ENCODE data around the gene C1orf185. TPM values are rescaled to one million over a fixed set of nuclear protein-coding genes. Genes with fewer than 3 reads are reported as not detected.

C1orf185 gene
- total and polyA plus RNA-seq, 2 of the 4 experiments (the other 2 are of a cell fraction) = not detected

DNA sequence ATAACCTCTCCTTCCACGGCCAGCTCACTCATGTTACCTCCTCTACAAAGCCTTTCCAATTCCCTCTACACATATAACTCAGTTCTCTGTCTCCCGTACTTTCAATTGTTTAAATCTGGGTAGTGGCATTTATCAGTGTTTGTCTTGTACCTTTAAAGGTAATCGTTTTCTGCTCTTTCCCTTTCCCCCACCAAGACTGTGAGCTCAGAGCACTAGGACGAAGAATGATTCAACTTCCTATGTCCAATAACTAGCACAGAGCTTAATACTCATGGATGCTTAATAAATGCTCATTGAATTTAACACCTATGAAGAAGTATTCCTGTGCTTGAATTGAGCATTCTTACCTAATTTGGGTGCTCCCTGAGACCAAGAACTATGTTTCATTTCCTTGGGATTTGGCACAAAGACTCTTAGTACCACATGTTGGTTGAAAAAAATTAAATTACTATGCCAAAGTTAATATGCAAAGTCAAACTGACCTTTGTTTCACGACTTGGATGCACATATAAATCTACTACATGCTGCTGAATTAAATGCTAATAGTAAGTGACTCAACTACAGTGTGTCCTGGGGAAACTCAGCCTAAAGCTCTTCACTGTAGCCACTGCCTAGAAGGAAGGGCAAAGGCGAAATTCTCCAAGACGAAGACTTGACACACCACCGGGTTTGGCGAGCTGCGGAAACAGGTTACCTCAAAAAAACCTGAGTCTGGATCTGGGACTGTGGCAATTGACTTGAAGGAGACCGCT, 30.6 kb upstream of the C1orf185 start:
- ATAC-seq (ENCODE audit: low read depth) (no peak), DNase-seq (no peak)
- no peak overlapping the region for H3K56ac ChIP-seq (ENCODE audit: extremely low read depth, insufficient read depth, low read length)
- BruUV-seq (replicated peaks) = no TSS peak
- no peak for TF ChIP-seq RFX5 (IDR thresholded peaks at IDR 0.05; ENCODE audit: low read depth, low read length)
- TF ChIP-seq CEBPB (IDR thresholded peaks at IDR 0.05; ENCODE audit: low read depth, low read length) = no peak
- TF ChIP-seq POLR2A (IDR thresholded peaks at IDR 0.05; ENCODE audit: low read depth, low read length) = no peak
- 90% methylated on average over 6 of the region's 11 CpGs; no CpG with 5 or more reads in 1 of the 2 experiments for WGBS, 2 experiments (ENCODE audit: extremely low coverage in 2 of 2, insufficient read length in 1 of 2)
- in situ Hi-C loops (cut with MboI; ENCODE audit: low sequenced_read_pairs) = no loop called here
- no peak overlapping the region for H2BK5ac ChIP-seq (ENCODE audit: low read depth, low read length, poor library complexity, severe bottlenecking)
- H3K9me1 ChIP-seq (ENCODE audit: insufficient read depth, low read length) = peaks cover 2% of the 10 kb centered on the region; the same call in 1 of the 2 replicates
- H3K27me3 ChIP-seq (ENCODE audit: control insufficient read depth, insufficient read depth, low read length) = peaks cover 5% of the 10 kb centered on the region
- H3K4ac ChIP-seq (ENCODE audit: low read depth, low read length) = no peak overlapping the region
- no peak overlapping the region for H3K23ac ChIP-seq (ENCODE audit: low read depth, low read length)
- no peak overlapping the region for H3K4me2 ChIP-seq (ENCODE audit: low read depth, low read length)
- no peaks in the 10 kb centered on the region for H3K9me3 ChIP-seq (ENCODE audit: control insufficient read depth, insufficient read depth, low read length)
- no peak overlapping the region for H4K91ac ChIP-seq (ENCODE audit: insufficient read depth, low read depth, low read length)
- H3K14ac ChIP-seq (replicated peaks; ENCODE audit: low read depth, low read length) = no peak overlapping the region
- no peak overlapping the region for H4K8ac ChIP-seq (ENCODE audit: low read depth in 2 of 2, low read length in 2 of 2)
- H2BK20ac ChIP-seq (ENCODE audit: low read depth, low read length) = no peak overlapping the region
- no peak overlapping the region for H2AK9ac ChIP-seq (replicated peaks; ENCODE audit: low read depth, low read length, poor library complexity)
- no peak overlapping the region for H3K9ac ChIP-seq (ENCODE audit: low read depth, low read length)
- H4K20me1 ChIP-seq (ENCODE audit: insufficient read depth, low read length) = no peaks in the 10 kb centered on the region
- H3K4me3 ChIP-seq (ENCODE audit: insufficient read depth, low read depth, low read length) = no peak overlapping the region
- H2BK15ac ChIP-seq (ENCODE audit: low read depth, low read length) = no peak overlapping the region
- CTCF ChIA-PET = no interaction called here
- POLR2A ChIA-PET (ENCODE audit: unreplicated experiment) = no interaction called here
- H3K36me3 ChIP-seq (ENCODE audit: control insufficient read depth, insufficient read depth, low read length) = no peaks in the 10 kb centered on the region
- intact Hi-C loops (cut with micrococcal nuclease) = no loop called here
- H3K79me1 ChIP-seq (ENCODE audit: low read depth in 1 of 2, low read length in 2 of 2) = no peaks in the 10 kb centered on the region
- no peak overlapping the region for H3K27ac ChIP-seq (ENCODE audit: insufficient read depth, low read length)
- H2AK5ac ChIP-seq (ENCODE audit: low read depth, low read length) = no peak overlapping the region
- dilution Hi-C loops (cut with HindIII; ENCODE audit: low sequenced_read_pairs, unreplicated experiment) = no loop called here
- no peaks in the 10 kb centered on the region for H3K4me1 ChIP-seq (ENCODE audit: control insufficient read depth, insufficient read depth, low read length)
- H3K18ac ChIP-seq (ENCODE audit: low read depth, low read length) = no peak overlapping the region
- no peak overlapping the region for H2BK120ac ChIP-seq (ENCODE audit: low read depth, low read length)
- no peak overlapping the region for H2AFZ ChIP-seq (replicated peaks; ENCODE audit: low read length, poor library complexity)
- H4K5ac ChIP-seq (ENCODE audit: low read depth, low read length) = no peak overlapping the region
